ENCODE measurements around the gene FAM131B. TPM values are rescaled to one million over a fixed set of nuclear protein-coding genes. Genes with fewer than 3 reads are reported as not detected.

The FAM131B gene
- total and polyA plus RNA-seq, 2 of the 13 experiments (the other 11 are each of a cell fraction or from before 2014, with no cell fraction given): 0.07 TPM; not detected in 1

DNA sequence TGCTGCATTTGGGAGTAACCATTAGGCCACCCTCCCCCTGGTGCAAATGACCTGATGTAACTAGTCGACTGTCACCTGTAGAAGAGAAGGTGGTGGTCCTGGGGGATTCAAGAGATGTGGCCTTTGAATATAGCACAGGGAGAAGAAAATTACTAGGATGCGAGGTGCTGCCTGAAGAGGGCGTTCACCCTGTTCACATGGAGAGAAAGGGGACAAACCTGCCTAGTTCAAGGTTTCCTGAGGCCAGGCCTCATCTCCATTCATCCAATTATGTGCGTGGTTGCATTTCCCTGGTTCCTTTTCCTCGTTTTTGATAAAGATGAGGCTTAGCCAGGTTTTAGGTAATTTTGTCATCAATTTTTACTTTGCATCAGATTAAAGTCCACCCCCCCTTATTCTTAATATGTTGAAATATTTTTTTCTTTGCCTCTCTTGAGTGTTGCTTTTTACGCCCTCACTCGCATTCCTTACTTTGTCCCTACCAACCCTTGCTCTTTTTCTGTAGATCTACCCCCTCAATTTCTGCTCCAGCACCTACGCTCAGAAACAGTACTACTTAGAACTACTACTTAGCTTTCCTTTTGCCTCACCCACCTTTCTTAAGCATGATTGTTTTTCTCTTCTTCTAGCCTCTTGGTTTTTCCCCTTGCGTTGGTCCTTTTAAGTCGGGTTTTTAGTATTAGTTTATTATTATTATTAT, 32.9 kb downstream of the FAM131B start:
- no TSS peak for BruUV-seq (replicated peaks)
- intact Hi-C loops (cut with micrococcal nuclease; ENCODE audit: unreplicated experiment): no loop called here
- ChIA-PET POLR2A (no interaction called here), CTCF (ENCODE audit: low intra/inter-chr PET ratio, low total read pairs) (no interaction called here)
- DNase-seq (ENCODE audit: low spot score) (no peak), ATAC-seq (no peak), FAIRE-seq (no peak)
- no peak overlapping the region for H3K4me3 ChIP-seq (replicated peaks in 1 of 3; ENCODE audit: insufficient read depth in 1 of 3, low read depth in 2 of 3, low read length in 3 of 3)
- no peak overlapping the region for H3K9ac ChIP-seq (ENCODE audit: insufficient read depth, low read depth, low read length)
- H3K4me1 ChIP-seq (ENCODE audit: insufficient read depth, low read length): 0 out of 2 replicates have a peak, but pooled peaks cover 5% of the 10 kb centered on the region
- TF ChIP-seq, protein P1, sequence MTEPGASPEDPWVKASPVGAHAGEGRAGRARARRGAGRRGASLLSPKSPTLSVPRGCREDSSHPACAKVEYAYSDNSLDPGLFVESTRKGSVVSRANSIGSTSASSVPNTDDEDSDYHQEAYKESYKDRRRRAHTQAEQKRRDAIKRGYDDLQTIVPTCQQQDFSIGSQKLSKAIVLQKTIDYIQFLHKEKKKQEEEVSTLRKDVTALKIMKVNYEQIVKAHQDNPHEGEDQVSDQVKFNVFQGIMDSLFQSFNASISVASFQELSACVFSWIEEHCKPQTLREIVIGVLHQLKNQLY (CRISPR knock-in tag; IDR thresholded peaks at IDR 0.05): no peak
- no peak for TF ChIP-seq SNAI1 (CRISPR knock-in tag; IDR thresholded peaks at IDR 0.05; ENCODE audit: borderline replicate concordance)
- no peaks in the 10 kb centered on the region for H3K27me3 ChIP-seq (ENCODE audit: control insufficient read depth in 1 of 2, insufficient read depth in 2 of 2, low read length in 2 of 2)
- H3K4me2 ChIP-seq (ENCODE audit: low read depth, low read length): no peak overlapping the region
- 41% methylated on average over 10 of the region's 10 CpGs for WGBS (ENCODE audit: low lambda C conversion rate)
- H3K27ac ChIP-seq (ENCODE audit: extremely low read length, insufficient read depth, low read length): no peak overlapping the region
- no peaks in the 10 kb centered on the region for H3K36me3 ChIP-seq (replicated peaks in 1 of 2; ENCODE audit: control insufficient read depth in 1 of 2, insufficient read depth in 2 of 2, low read length in 2 of 2)
- no peak overlapping the region for H2AFZ ChIP-seq (ENCODE audit: low read length)
- in situ Hi-C loops (cut with HindIII; ENCODE audit: extremely low pct_ligation_motif_present, low pct_unique_long_range_greater_than_20kb): no loop called here
- no peaks in the 10 kb centered on the region for H4K20me1 ChIP-seq (ENCODE audit: insufficient read depth, low read length)
- H3K79me2 ChIP-seq (ENCODE audit: insufficient read depth, low read length): no peaks in the 10 kb centered on the region
- H3K9me3 ChIP-seq (ENCODE audit: low read length): no peaks in the 10 kb centered on the region

DNA sequence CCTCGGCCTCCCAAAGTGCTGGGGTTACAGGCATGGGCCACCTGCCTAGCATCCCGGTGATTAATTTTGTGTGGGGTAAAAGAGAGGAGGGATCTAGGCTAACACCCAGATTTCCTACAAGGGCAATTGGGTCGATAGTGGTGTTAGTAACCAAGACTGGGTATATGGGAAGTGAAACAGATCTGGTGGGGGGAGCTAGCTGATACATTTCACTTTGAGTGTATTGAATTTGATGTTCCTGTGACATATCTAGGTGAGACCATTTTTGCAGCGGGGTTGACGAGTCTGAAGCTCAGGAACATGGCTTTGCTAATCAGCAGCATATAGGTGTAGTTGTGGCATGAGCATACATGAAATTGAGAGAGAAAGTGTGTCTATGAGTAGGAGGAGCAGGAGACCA, 34.6 kb downstream of the FAM131B start:
- FAIRE-seq (no peak), ATAC-seq (no peak), DNase-seq (ENCODE audit: low spot score) (no peak)
- no peaks in the 10 kb centered on the region for H3K36me3 ChIP-seq (replicated peaks in 1 of 2; ENCODE audit: control insufficient read depth in 1 of 2, insufficient read depth in 2 of 2, low read length in 2 of 2)
- H3K79me2 ChIP-seq (ENCODE audit: insufficient read depth, low read length): no peaks in the 10 kb centered on the region
- in situ Hi-C loops (cut with HindIII; ENCODE audit: extremely low pct_ligation_motif_present, low pct_unique_long_range_greater_than_20kb): no loop called here
- intact Hi-C loops (cut with micrococcal nuclease; ENCODE audit: unreplicated experiment): no loop called here
- H3K9me3 ChIP-seq (ENCODE audit: low read length): no peaks in the 10 kb centered on the region
- ChIA-PET POLR2A (no interaction called here), CTCF (ENCODE audit: low intra/inter-chr PET ratio, low total read pairs) (no interaction called here)
- H3K4me1 ChIP-seq (ENCODE audit: insufficient read depth, low read length): peaks cover 13% of the 10 kb centered on the region
- H3K9ac ChIP-seq (ENCODE audit: insufficient read depth, low read depth, low read length): no peak overlapping the region
- no peak overlapping the region for H3K27ac ChIP-seq (ENCODE audit: extremely low read length, insufficient read depth, low read length)
- no TSS peak for BruUV-seq (replicated peaks)
- no peak overlapping the region for H3K4me3 ChIP-seq (replicated peaks in 1 of 3; ENCODE audit: insufficient read depth in 1 of 3, low read depth in 2 of 3, low read length in 3 of 3)
- no peak overlapping the region for H2AFZ ChIP-seq (ENCODE audit: low read length)
- H3K4me2 ChIP-seq (ENCODE audit: low read depth, low read length): no peak overlapping the region
- 48% methylated on average over 5 of the region's 5 CpGs for WGBS (ENCODE audit: low lambda C conversion rate)
- H4K20me1 ChIP-seq (ENCODE audit: insufficient read depth, low read length): no peaks in the 10 kb centered on the region
- peaks cover 0 to 6% of the 10 kb centered on the region in 2 experiments; a peak in 2 of 5 replicates for H3K27me3 ChIP-seq (ENCODE audit: control insufficient read depth in 1 of 2, insufficient read depth in 2 of 2, low read length in 2 of 2)
- TF ChIP-seq, protein P2, sequence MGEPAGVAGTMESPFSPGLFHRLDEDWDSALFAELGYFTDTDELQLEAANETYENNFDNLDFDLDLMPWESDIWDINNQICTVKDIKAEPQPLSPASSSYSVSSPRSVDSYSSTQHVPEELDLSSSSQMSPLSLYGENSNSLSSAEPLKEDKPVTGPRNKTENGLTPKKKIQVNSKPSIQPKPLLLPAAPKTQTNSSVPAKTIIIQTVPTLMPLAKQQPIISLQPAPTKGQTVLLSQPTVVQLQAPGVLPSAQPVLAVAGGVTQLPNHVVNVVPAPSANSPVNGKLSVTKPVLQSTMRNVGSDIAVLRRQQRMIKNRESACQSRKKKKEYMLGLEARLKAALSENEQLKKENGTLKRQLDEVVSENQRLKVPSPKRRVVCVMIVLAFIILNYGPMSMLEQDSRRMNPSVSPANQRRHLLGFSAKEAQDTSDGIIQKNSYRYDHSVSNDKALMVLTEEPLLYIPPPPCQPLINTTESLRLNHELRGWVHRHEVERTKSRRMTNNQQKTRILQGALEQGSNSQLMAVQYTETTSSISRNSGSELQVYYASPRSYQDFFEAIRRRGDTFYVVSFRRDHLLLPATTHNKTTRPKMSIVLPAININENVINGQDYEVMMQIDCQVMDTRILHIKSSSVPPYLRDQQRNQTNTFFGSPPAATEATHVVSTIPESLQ (CRISPR knock-in tag; conservative IDR thresholded peaks at IDR 0.05): no peak
- TF ChIP-seq MAZ (IDR thresholded peaks at IDR 0.05; ENCODE audit: borderline replicate concordance, low read depth, low read length) (no peak), MAZ (CRISPR knock-in tag; IDR thresholded peaks at IDR 0.05; ENCODE audit: low read depth) (no peak), NFE2L1 (CRISPR knock-in tag; IDR thresholded peaks at IDR 0.05; ENCODE audit: borderline replicate concordance) (no peak)
- TF ChIP-seq, protein P3, sequence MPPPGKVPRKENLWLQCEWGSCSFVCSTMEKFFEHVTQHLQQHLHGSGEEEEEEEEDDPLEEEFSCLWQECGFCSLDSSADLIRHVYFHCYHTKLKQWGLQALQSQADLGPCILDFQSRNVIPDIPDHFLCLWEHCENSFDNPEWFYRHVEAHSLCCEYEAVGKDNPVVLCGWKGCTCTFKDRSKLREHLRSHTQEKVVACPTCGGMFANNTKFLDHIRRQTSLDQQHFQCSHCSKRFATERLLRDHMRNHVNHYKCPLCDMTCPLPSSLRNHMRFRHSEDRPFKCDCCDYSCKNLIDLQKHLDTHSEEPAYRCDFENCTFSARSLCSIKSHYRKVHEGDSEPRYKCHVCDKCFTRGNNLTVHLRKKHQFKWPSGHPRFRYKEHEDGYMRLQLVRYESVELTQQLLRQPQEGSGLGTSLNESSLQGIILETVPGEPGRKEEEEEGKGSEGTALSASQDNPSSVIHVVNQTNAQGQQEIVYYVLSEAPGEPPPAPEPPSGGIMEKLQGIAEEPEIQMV (CRISPR knock-in tag; IDR thresholded peaks at IDR 0.05; ENCODE audit: low read depth): no peak

All from HepG2 (cell line).